Superior temporal gyrus (tissue), 1 donor: ENCODE results near the gene NBPF6.
"Not testable (repeated sequence)": the region's sequence is repeated elsewhere in the genome, so short reads cannot be mapped to it uniquely, and the experiment has no call there.

Experiments used
- DNase-seq: peaks from one replicate; pipeline ENCODE4 v3.0.0-alpha.2; 2016; ENCODE audit errors: extremely low spot score

NBPF6 gene

DNA sequence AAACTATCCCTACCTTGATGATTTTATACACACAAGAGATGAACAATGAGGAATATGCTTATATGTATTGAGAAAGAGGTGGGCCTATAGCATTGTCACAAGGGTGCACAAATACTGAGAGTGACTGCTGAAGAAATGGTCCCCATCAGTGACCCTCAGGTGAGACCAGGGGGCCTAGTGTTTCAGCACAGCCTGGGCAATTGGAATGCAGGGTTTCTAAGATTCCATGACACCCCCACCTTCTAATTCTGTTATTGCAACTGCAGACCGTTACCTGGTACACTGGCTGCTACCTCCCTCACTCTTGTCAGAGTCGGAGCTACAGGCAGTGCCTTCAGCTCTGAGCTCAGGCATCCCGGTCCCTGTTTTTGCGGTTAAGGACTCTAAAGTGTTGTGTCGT, at the start of gene NBPF6:
TSS of gene NBPF6 (plus strand) at position 301 of the 400 bp plus-strand sequence. CDS start 259 bp downstream, outside the sequence.
- DNase-seq, result not testable (repeated sequence)

DNA sequence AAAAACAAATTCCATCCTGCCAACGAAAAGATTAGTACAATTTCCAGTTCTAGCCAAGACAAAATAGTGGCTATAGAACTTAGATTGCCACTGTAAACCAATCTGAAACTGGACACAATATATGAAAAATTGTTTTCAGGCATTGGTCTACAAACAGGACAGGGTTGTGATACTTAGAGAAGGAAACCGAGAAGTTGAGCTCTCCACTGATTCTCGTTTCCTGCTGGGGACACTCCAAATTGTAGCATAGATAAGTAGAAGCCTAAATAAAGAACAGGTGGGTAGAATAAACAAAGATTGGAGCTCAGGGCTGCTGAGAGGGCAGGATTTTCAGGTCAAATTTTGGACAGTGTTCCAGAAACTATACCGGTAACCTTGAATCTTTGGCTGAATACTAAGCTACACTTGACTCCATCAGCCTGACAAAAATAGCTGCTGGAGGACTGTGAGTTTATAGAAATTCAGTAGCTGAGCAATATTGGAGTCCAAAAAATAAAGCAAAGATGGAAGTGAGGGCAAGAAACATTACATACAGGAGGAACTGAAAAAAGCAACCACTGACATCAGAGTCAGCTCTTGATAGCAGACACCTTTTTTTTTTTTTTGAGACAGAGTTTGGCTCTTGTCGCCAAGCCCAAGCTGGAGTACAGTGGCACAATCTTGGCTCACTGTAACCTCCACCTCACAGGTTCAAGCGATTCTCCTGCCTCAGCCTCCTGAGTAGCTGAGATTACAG, 38.9 kb upstream of the NBPF6 start:
- not testable (repeated sequence) for DNase-seq

DNA sequence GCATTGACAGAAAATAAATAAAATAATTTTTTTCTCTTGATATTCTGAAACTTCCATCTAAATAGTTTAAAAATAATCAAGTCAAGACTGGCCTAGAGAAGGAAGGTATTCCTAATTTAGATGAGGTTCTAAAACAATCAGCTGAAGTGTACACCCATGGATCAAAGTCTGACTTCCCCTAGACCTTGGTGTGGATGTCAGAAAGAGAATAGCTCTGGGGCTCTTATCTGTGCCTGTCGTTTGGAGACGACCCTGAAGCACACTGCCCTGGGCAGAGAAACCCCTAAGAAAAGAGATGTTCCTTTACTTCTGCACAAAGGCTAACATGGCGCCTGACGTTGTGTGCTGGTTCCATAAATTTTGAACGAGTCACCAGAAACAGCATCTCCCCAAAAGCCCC, 30.0 kb upstream of the NBPF6 start:
- not testable (repeated sequence) for DNase-seq

DNA sequence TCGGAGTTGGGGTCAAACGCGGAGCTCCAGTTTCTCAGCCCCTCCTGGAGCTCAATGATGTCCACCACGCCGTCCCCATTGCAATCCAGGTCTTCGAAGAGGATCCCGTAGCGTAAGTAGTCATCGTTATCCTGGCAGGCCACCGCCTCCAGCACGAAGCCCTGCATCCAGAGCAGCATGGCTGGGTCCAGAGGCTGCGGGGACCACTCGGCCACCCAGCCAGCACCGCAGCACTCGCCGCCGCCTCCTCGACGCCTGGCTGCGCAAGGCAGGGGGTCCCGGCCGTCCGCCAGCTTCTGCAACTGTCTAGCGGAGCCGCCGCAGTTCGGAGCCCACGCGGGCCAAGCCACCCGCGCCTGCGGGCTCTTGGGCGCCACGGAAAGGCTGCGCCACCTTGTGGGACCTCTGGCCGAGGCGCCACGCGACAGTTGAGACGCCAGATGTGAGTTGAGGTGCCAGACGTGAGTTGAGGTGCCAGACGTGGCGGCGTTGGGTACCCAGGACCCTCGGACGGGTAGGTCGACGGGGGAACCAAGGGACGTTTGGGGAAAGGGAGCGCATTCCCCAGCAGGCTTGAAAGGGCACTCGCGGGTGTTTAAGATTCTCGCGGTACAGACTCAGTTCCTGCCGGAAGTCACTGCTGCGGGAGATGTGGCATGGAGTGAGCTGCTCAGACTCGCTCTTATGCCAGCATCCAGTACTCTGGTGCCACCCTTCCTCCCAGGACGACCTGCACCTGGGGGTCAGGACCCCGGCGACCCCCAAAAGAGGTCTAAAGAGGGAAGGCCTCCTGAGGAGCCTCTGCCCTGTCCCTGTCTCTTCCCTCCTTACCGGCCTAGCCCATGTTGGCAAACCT, 28.9 kb upstream of the NBPF6 start:
- DNase-seq, result not testable (repeated sequence)

DNA sequence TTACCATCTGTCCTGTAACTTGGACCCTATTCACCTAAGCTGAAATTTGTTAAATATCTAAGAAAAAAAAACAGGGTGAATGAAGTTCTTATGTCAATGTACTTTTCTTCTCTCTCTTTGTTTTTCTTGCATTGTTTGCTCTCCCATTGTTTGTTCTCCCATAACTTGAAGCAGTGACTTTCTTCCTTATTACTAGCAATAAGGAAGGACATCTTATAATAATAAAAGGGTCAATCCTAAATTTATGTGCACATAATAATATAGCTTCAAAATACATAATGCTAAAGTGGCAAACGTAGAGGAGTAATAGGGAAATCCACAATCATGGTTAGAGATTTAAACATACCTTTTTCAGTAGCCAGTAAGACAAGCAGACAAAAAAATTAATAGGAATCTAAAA, 23.3 kb upstream of the NBPF6 start:
- DNase-seq, result not testable (repeated sequence)

DNA sequence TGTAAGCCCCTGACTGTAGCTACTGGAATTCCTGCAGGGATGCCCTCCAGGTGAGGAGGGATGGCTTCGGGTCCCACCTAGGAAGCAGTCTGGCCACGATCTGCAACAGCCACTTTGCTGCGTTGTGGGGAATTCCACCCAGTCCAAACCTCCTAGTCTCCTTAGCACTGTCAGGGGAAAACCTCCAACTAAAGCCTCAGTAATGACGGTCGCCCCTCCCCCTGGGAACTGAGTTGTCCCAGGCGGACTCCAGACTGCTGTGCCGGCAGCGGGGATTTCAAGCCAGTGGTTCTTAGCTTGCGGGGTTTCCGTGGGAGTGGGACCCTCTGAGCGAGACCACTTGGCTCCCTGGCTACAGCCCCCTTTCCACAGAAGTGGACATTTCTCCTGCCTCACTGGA, 18.1 kb upstream of the NBPF6 start:
- DNase-seq, result not testable (repeated sequence)

GRCh38 chr1:108433404-108433803, 16.7 kb upstream of the NBPF6 start:
- not testable (repeated sequence) for DNase-seq

DNA sequence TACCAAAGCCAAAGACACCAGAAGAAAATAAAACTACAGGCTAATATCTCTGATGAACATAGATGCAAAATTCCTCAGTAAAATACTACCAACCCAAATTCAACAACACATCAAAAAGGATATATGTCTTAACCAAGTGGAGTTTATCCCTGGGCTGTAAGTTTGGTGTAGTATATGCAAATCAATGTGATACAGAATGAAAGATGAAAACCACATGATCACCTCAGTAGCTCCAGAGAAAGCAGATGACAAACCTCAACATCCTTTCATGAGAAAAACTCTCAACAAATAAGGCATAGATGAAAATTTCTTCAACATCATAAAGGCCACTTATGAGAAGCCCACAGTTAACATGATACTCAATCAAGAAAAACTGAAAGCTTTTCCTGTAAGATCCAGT, 11.6 kb upstream of the NBPF6 start:
- not testable (repeated sequence) for DNase-seq

- DNase-seq, result not testable (repeated sequence)
Observed at GRCh38 chr1:108454521-108454920, 4.4 kb downstream of the NBPF6 start.

DNA sequence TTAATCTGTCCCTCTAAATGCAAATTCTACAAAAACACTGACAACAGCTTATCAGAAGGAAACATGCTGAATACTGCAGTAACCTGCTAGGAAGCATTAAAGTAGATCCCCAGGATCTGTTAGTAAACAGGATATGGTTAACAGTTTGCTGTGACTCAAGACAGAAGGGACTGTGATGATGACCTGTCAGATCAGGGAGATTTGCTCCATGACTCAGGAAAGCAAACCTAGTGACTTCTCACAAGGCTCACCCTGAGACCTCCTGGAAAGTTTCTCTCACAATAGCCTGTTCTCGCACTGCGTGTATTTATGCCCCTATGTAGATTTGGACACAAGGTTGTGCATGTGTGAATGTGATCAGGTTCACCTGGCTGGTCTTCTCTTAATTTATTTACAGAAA, 8.5 kb downstream of the NBPF6 start:
- not testable (repeated sequence) for DNase-seq

DNA sequence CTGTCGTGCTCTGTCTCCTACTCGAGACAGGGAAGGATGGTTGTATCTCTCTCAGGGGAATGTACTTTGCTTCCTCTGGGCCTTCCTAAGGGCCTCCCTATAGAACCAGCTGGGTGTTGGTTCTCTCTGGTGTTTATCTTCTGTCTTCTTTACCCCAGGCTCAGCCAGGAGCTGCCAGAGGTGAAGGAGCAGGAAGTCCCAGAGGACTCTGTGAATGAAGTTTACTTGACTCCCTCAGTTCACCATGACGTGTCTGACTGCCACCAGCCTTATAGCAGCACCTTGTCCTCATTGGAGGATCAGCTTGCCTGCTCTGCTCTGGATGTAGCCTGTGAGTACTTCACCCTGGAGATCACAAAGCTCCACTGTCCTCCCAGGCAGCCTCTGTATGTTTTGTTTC, 11.6 kb downstream of the NBPF6 start:
- DNase-seq, result not testable (repeated sequence)

DNA sequence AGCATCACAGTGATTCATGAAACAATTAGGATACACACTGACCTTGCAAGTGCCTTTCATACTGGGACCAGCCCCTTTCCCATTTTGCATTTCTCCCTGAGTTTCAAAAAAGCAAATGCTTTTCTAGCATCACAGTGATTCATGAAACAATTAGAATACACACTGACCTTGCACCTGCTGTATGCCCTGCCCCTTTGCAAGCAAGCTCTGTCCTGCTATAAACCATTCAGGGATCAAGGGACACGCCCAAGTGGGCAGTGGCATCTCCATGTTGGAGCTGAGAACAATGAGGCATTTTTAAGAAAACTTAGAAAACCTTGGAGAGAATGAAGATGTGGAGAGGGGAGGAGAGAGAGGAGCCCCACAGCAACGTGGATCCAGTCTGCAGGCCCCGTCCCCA, 13.8 kb downstream of the NBPF6 start:
- DNase-seq, result not testable (repeated sequence)

DNA sequence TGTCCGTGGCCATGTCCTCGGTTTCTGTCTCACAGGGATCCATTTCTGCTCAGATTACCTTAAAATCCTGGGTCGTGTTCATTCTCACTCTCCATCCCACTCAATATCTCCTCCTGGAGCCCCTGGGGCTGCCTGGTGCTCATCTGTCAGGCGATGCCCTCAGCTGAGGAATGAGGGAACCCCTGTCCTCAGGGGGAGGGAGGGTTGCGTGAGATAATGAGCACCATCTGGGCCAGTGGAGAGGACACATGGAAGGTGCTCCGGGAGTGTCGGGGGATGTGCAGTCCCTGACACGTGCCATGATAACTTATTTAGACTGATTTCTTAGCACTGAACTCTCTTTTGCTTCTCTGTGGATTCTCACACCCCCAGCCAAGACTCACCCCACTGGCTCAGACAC, 16.0 kb downstream of the NBPF6 start:
- DNase-seq, result not testable (repeated sequence)

DNA sequence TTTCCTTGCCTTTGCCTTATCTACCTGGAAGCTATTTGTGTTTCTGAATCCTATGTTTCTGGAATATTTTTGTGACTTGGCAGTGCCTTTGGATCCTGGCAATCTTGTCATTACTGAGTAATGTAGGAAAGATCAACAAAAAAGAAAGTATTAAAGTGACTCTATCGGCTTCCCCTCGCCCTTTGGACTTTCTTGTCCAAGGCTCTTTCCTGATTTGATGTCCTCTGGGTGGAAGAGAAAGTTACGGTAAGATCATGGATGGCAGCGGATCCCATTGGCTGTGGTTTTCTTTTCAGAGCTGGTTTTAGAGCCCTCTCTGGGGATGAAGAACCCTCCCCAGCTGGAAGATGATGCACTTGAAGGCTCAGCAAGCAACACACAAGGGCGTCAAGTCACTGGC, 17.0 kb downstream of the NBPF6 start:
- DNase-seq, result not testable (repeated sequence)

- not testable (repeated sequence) for DNase-seq
Observed at GRCh38 chr1:108470750-108471149, 20.6 kb downstream of the NBPF6 start.

DNA sequence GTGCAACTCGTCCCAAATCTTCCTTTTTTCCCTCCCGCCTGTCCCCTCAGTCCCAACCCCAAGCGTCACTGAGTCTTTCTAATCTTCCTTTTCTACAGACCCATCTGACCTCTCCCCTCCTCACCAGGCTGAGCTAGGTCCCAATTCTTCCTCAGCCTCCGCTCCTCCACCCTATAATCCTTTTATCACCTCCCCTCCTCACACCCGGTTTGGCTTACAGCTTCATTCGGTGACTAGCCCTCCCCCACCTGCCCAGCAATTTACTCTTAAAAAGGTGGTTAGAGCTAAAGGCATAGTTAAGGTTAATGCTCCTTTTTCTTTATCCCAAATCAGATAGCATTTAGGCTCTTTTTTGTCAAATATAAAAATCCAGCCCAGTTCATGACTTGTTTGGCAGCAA, 24.4 kb downstream of the NBPF6 start:
- not testable (repeated sequence) for DNase-seq

DNA sequence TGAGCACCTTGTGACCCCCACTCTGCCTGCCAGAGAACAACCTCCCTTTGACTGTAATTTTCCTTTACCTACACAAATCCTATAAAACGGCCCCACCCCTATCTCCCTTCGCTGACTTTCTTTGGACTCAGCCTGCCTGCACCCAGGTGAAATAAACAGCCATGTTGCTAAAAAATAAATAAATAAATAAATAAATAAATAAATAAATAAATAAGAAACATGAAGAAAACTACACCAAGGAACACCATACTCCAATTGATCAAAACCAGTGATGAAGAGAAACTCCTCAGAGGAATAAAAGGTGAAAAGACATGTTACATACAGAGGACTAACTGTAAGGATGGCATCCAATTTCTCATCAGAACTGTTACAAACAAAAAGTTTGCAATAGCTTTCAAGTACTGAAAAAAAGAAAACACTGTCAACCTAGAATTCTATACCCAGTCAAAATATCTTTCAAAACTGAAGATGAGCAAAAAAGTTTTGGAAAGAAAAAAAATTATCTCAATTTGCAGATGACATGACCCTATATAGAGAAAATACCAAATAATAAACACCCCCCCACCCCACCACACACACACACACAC, 28.4 kb downstream of the NBPF6 start:
- DNase-seq, result no peak

- no peak for DNase-seq
Observed at GRCh38 chr1:108482708-108483107, 32.6 kb downstream of the NBPF6 start.

- DNase-seq, result not testable (repeated sequence)
Observed at GRCh38 chr1:108485990-108486389, 35.8 kb downstream of the NBPF6 start.

GRCh38 chr1:108486707-108487106, 36.6 kb downstream of the NBPF6 start:
- DNase-seq, result not testable (repeated sequence)

DNA sequence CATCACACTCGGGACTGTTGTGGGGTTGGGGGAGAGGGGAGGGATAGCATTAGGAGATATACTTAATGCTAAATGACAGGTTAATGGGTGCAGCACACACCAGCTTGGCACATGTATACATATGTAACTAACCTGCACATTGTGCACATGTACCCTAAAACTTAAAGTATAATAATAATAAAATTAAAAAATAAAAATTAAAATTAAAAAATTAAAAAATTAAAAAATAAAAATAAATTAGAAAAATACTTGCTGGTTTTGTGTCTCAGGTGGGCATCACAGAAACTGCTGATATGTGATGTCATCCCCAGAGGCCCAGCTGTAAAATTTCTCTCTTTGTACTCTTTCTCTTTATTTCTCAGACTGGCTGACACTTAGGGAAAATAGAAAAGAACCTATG, 44.9 kb downstream of the NBPF6 start:
- not testable (repeated sequence) for DNase-seq

DNA sequence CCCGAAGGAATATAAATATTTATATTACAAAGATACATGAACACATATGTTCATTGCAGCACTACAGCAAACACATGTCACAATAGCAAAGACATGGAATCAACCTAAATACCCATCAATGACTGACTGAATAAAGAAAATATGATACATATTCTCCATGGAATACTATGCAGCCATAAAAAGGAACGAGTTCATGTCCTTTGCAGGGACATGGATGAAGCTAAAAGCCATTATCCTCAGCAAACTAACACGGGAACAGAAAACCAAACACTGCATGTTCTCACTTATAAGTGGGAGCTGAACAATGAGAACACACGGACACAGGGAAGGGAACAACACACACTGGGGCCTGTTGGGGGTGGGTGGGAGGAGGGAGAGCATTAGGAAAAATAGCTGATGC, 46.7 kb downstream of the NBPF6 start:
- DNase-seq, result not testable (repeated sequence)
